GM10266 (cell line): ENCODE results near the gene XDH.

Source experiments
- DNase-seq: peaks from one replicate; pipeline ENCODE4 v3.0.0; 2012; ENCODE audit errors: extremely low spot score
- CTCF ChIP-seq: IDR thresholded peaks from 2 replicates; pipeline ENCODE4 v1.5.1; 2012; ENCODE audit warnings: mild to moderate bottlenecking, low read depth; ENCODE audit not compliant: control insufficient read depth, insufficient read depth; ENCODE audit errors: missing control alignments

XDH gene

DNA sequence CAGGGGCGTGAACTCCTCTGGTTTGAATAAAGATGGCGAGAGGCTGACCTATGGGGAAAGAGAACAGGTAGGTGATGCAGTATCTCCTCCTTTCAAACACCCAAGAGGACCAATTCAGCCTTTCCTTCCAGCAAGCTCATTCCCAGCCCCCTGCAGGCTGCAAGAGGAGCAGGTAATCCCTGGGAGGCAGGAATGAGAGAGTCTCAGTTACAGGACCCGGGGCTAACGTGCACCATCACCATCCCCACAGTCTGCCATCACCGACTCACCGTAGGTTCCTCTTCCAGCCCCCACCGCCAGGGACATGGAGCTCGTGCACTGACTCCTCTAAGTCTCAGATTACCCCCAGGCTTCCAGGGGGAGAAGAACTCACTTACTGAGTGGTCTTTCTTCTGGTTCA lies 26.7 kb downstream of the XDH start:
- no peak for DNase-seq
- TF ChIP-seq CTCF, result no peak

- TF ChIP-seq CTCF, result peak; percentile 2
- no peak for DNase-seq
These were observed 27.9 kb downstream of the XDH start for GRCh38 chr2:31386648-31387047.

DNA sequence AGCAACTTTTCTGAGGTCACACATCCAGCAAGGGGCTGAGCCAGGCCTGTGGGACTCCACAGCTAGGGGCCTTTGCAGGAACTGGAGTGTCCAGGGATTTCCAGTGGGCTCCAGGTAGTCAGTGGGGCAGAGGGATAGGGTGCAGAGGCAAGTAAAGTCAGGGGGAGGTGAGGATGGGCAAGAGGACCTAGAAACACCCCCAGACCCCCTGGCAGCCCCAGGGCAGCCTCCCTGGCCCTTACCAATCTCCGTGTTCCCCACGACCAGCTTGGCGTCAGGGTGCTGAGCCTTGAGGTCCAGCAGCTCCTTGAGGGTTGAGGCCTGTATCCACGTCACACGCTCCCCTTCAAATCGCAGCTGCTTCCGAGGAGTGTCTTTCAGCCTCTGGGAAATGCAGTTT lies 28.4 kb downstream of the XDH start:
- TF ChIP-seq CTCF, result no peak
- DNase-seq, result no peak

DNA sequence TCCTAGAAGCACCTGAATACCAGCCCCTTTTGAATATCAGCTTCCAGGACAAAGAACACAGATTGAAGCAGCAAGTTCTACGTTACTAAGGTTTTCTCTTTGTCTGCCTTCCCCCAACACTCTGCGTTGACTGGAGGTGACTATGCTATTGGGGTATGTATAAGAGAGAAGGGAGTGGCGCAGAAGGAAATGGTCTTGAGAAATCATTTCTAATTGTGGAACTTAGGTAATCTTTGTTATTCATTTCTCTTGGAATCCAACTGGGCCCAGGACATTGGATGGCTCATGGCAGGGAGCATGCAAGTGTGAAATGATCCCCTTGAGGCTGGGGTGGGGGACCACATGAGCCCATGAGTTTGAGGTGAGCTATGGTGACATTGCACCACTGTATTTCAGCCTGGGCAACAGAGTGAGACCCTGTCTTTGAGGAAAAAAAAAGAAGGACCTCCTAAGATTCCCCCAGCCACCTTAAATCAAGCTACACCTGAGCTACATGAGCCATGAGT lies 29.7 kb downstream of the XDH start:
- DNase-seq, result no peak
- no peak for TF ChIP-seq CTCF

DNA sequence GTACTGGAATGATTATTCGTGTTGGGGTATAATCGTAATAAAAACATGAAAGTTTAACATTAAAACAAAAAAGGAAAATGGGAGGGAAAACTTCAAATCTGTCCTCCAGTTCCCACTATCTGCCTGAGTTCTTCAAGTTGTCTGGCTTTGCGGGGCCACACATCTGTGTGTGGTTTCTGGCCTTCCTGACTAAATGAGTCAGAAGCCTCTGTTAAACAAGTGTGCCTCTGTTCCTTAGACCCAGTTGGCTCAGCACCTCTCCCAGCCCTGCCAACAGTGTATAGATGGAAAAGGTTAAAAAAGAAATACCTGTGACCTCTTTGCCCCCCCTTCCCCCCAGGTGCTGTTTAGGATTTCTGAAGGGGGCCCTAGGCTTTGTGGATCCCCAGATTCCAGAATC lies 30.2 kb downstream of the XDH start:
- TF ChIP-seq CTCF, result no peak
- DNase-seq, result no peak

DNA sequence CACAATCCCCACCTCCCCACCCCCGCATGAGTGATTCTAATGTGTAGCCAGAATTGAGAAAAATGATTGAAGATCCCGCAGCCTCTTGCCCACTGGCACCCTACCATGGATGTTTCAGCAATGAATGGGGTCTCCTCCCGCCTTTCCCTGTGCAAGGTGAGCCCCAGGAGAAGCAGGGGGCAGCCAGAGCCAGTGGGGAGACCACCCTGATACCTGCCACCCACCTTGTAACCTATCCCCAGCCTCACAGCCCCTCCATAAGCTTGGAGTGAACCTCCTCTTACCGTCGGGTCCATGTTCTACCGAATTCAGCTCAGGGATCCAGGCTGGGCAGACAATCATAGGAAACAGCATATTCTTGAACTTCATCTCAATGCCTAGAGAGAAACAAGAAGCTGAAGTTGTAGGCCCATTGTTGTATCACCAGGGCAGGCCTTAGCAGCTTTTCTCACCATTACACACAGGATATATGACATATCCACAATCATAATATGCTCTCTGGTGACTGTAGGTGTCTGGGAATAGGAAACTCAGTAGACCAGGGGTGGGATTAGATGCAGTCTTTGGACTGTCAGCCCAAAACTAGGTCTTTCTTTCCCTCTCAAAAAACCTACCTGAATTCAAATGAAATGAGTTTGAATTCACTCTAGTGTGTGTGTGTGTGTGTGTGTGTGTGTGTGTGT lies 30.9 kb downstream of the XDH start:
- no peak for DNase-seq
- TF ChIP-seq CTCF, result no peak

DNA sequence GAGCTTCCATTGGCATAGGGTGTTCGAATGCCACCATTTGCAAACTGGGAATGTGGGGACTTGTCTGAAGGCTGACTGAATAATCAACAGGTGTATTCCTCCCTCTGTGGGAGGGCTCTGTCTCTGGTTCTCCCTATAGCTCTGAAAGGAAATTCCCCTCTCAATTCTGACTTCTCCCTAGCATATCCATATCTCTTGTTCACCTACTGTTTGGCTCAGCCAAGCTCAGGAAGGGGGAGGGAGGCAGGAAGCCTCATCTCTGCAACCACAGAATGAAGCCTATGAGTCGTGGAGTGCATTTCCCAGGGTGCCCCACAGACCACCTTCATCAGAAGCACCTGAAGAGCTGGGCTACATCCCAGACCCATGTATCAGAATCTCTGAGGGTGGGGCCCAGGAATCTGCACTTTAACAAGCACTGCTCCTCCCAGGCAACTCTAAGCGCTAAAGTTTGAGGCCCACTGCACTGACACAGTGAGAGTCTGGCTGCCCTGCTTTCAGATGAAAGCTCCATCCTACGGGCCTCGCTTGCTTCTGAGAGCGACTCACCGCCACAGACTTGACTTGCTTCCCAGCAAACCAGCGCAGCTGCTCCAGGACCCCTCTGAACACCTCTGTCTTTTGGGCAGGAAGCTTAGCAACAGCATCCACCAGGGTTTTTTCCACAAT lies 32.0 kb downstream of the XDH start:
- no peak for TF ChIP-seq CTCF
- no peak for DNase-seq
